ENCODE results near the gene IMPDH1.

Gene IMPDH1

GRCh38 chr7:128417071-128417470 is 7.3 kb upstream of the IMPDH1 start:
- DNase-seq (ENCODE audit: low spot score), result no peak
- TF ChIP-seq CTCF (conservative IDR thresholded peaks at IDR 0.05; ENCODE audit: low read depth), result no peak
- no peak overlapping the region for H3K27ac ChIP-seq
- CTCF ChIA-PET, result no interaction called here
- POLR2A ChIA-PET (ENCODE audit: low non-redundant PET), result interaction anchor here (0.6 kb wide), 1 partner anchor 357 kb away, joined by 9 read pairs; no protein-coding TSS in a partner anchor

- ChIA-PET POLR2A (ENCODE audit: low non-redundant PET) (no interaction called here), CTCF (no interaction called here)
- no peak for TF ChIP-seq CTCF (conservative IDR thresholded peaks at IDR 0.05; ENCODE audit: low read depth)
- DNase-seq (ENCODE audit: low spot score), result no peak
- no peak overlapping the region for H3K27ac ChIP-seq
Observed at GRCh38 chr7:128415217-128415785, 5.5 kb upstream of the IMPDH1 start.

GRCh38 chr7:128410451-128410753 is 620 bp upstream of the IMPDH1 start:
- no peak for TF ChIP-seq CTCF (conservative IDR thresholded peaks at IDR 0.05; ENCODE audit: low read depth)
- CTCF ChIA-PET, result interaction anchor here (0.6 kb wide), 1 partner anchor 822 kb away, joined by 5 read pairs; no protein-coding TSS in a partner anchor
- peak overlapping the region; percentile 89 for H3K27ac ChIP-seq
- no peak for DNase-seq (ENCODE audit: low spot score)
- POLR2A ChIA-PET (ENCODE audit: low non-redundant PET), result interaction anchor here (0.6 kb wide), 1 partner anchor 61 kb away, joined by 3 read pairs; no protein-coding TSS in a partner anchor

- no peak for TF ChIP-seq CTCF (conservative IDR thresholded peaks at IDR 0.05; ENCODE audit: low read depth)
- peak; percentile 47 for DNase-seq (ENCODE audit: low spot score)
- CTCF ChIA-PET, result interaction anchor here (0.7 to 1.5 kb wide), 4 partner anchors 11 to 17 kb away, joined by 3 to 6 read pairs (median 4); no protein-coding TSS in a partner anchor
- POLR2A ChIA-PET (ENCODE audit: low non-redundant PET), result no interaction called here
- peak overlapping the region; percentile 89 for H3K27ac ChIP-seq
Observed at GRCh38 chr7:128408709-128409595, 830 bp downstream of the IMPDH1 start.

- TF ChIP-seq CTCF (conservative IDR thresholded peaks at IDR 0.05; ENCODE audit: low read depth), result no peak
- POLR2A ChIA-PET (ENCODE audit: low non-redundant PET), result interaction anchor here (0.7 kb wide), 1 partner anchor 25 kb away, joined by 6 read pairs; no protein-coding TSS in a partner anchor
- CTCF ChIA-PET, result interaction anchor here (0.6 to 1.5 kb wide), 4 partner anchors 10 to 361 kb away, joined by 3 to 4 read pairs (median 4); no protein-coding TSS in a partner anchor
- no peak for DNase-seq (ENCODE audit: low spot score)
- H3K27ac ChIP-seq, result peak overlapping the region; percentile 89
Observed at GRCh38 chr7:128407751-128408708, 1.8 kb downstream of the IMPDH1 start.

GRCh38 chr7:128407233-128407589 is 2.6 kb downstream of the IMPDH1 start:
- POLR2A ChIA-PET (ENCODE audit: low non-redundant PET), result no interaction called here
- peak overlapping the region; percentile 89 for H3K27ac ChIP-seq
- no peak for TF ChIP-seq CTCF (conservative IDR thresholded peaks at IDR 0.05; ENCODE audit: low read depth)
- CTCF ChIA-PET, result interaction anchor here (1.5 kb wide), 1 partner anchor 19 kb away, joined by 4 read pairs; no protein-coding TSS in a partner anchor
- no peak for DNase-seq (ENCODE audit: low spot score)
